Endothelial cell of umbilical vein (primary cell): ENCODE data around the gene NDUFB10. TPM values are rescaled to one million over a fixed set of nuclear protein-coding genes. Genes with fewer than 3 reads are reported as not detected.

ENCODE experiments used
- BruUV-seq: library from RNA; stranded (reverse); fragments of 400-500 nt; replicated peaks from 2 replicates; lab custom pipeline; 2021; lab: Mats Ljungman, UMichigan
- CTCF ChIA-PET: fragments of 300-600, 350-600 bp; sonication (Branson Sonifier 250); formaldehyde crosslinking; loops from one replicate; lab custom pipeline; 2021; ENCODE audit warnings: antibody characterized with exemption, inconsistent platforms; lab: Charles Lee
- POLR2A ChIA-PET: fragments of 300-600, 350-600 bp; sonication (Branson Sonifier 250); formaldehyde crosslinking; loops from one replicate; lab custom pipeline; 2021; ENCODE audit warnings: antibody characterized with exemption, inconsistent platforms; lab: Charles Lee
- DNase-seq: peaks from one replicate; pipeline ENCODE4 v3.0.0-alpha.2; 2011; ENCODE audit warnings: low read depth, low spot score
- FAIRE-seq: peaks from 2 replicates; lab custom pipeline; 2011; peaks lifted over from hg19 to GRCh38; lab: Jason Lieb, UNC
- H2AFZ ChIP-seq: 2 replicates; pipeline ENCODE4 v1.6.0; 2012; ENCODE audit warnings: low read depth, low read length, control low read depth, inconsistent platforms
- H3K27ac ChIP-seq: 2 replicates; pipeline ENCODE4 v1.5.1; 2011; ENCODE audit warnings: low read depth, mild to moderate bottlenecking, control low read depth, low read length, moderate library complexity; ENCODE audit not compliant: insufficient read depth
- H3K27me3 ChIP-seq, 2 experiments: 2 replicates each; pipeline versions ENCODE4 v1.6.0 to v1.6.1; 2011; ENCODE audit warnings: low read length in 2 of 2, mixed read lengths in 1 of 2; ENCODE audit not compliant: control insufficient read depth in 2 of 2, insufficient read depth in 2 of 2
- H3K36me3 ChIP-seq, 2 experiments: 2 replicates in 1 of 2; 3 replicates in 1 of 2; pipeline ENCODE4 v1.5.1; 2011; ENCODE audit warnings: low read length in 2 of 2, mild to moderate bottlenecking in 1 of 2, moderate library complexity in 1 of 2; ENCODE audit not compliant: control insufficient read depth in 2 of 2, insufficient read depth in 2 of 2; ENCODE audit errors: extremely low read depth in 1 of 2
- H3K4me1 ChIP-seq: 3 replicates; pipeline ENCODE4 v1.5.1; 2011; ENCODE audit warnings: mild to moderate bottlenecking, low read length; ENCODE audit not compliant: control insufficient read depth, insufficient read depth; ENCODE audit errors: extremely low read depth
- H3K4me2 ChIP-seq: 2 replicates; pipeline ENCODE4 v1.6.1; 2011; ENCODE audit warnings: low read length, control low read depth, mixed read lengths; ENCODE audit not compliant: insufficient read depth
- H3K4me3 ChIP-seq, 3 experiments: fragments of 200-600 bp in 1 of 3; sonication (generic), shearing (Covaris generic) in 1 of 3; replicated peaks in 1 of 3; 2 replicates each; pipeline ENCODE4 v1.5.1; 2011 to 2016; ENCODE audit warnings: control low read depth in 3 of 3, low read length in 3 of 3, mild to moderate bottlenecking in 2 of 3, inconsistent platforms in 1 of 3, low read depth in 1 of 3, moderate library complexity in 1 of 3; ENCODE audit not compliant: insufficient read depth in 1 of 3
- H3K79me2 ChIP-seq: 2 replicates; pipeline ENCODE4 v1.6.0; 2012; ENCODE audit warnings: low read length, inconsistent platforms; ENCODE audit not compliant: control insufficient read depth, insufficient read depth
- H3K9ac ChIP-seq: replicated peaks from 2 replicates; pipeline ENCODE3; 2011; ENCODE audit warnings: low read length, control low read depth; ENCODE audit not compliant: insufficient read depth; ENCODE audit errors: extremely low read depth
- H3K9me1 ChIP-seq: replicated peaks from 3 replicates; pipeline ENCODE4 v1.6.0; 2011; ENCODE audit warnings: mild to moderate bottlenecking, low read length; ENCODE audit not compliant: control insufficient read depth, insufficient read depth; ENCODE audit errors: extremely low read depth
- H3K9me3 ChIP-seq: replicated peaks from 2 replicates; pipeline ENCODE4 v1.5.1; 2012; ENCODE audit warnings: low read length, inconsistent platforms; ENCODE audit not compliant: control insufficient read depth, insufficient read depth
- H4K20me1 ChIP-seq: replicated peaks from 2 replicates; pipeline ENCODE3; 2011; ENCODE audit warnings: mild to moderate bottlenecking, low read length; ENCODE audit not compliant: control insufficient read depth, insufficient read depth; ENCODE audit errors: extremely low read depth
- CTCF ChIP-seq, 2 donors: IDR thresholded peaks; 1 replicate in 1 of 2; 2 replicates in 1 of 2; pipeline ENCODE4 v1.5.1; 2011; ENCODE audit warnings: low read length in 2 of 2, mild to moderate bottlenecking in 2 of 2, moderate library complexity in 2 of 2, control low read depth in 1 of 2, inconsistent platforms in 1 of 2, low read depth in 1 of 2; ENCODE audit not compliant: insufficient read depth in 1 of 2; ENCODE audit errors: extremely low read depth in 1 of 2
- EZH2 ChIP-seq: IDR thresholded peaks from 2 replicates; pipeline ENCODE4 v1.6.1; 2012; ENCODE audit warnings: borderline replicate concordance, low read depth, mild to moderate bottlenecking, moderate library complexity, low read length, inconsistent platforms; ENCODE audit not compliant: severe bottlenecking
- FOS ChIP-seq: IDR thresholded peaks from 2 replicates; pipeline ENCODE4 v1.6.1; 2011; ENCODE audit warnings: mild to moderate bottlenecking, low read length, moderate library complexity, borderline replicate concordance; ENCODE audit not compliant: insufficient read depth
- GATA2 ChIP-seq: IDR thresholded peaks from 2 replicates; pipeline ENCODE4 v1.7.0; 2011; ENCODE audit warnings: low read depth, mild to moderate bottlenecking, moderate library complexity, mixed read lengths, low read length; ENCODE audit not compliant: insufficient read length, insufficient read depth
- JUN ChIP-seq: IDR thresholded peaks from 2 replicates; pipeline ENCODE4 v1.6.1; 2011; ENCODE audit warnings: borderline replicate concordance, low read depth; ENCODE audit not compliant: insufficient read length, insufficient read depth
- MAX ChIP-seq: IDR thresholded peaks from 2 replicates; pipeline ENCODE4 v1.6.1; 2011; ENCODE audit not compliant: insufficient read depth, insufficient read length
- MYC ChIP-seq: IDR thresholded peaks from one replicate; pipeline ENCODE4 v1.6.1; 2011; ENCODE audit warnings: mild to moderate bottlenecking, low read depth, low read length
- POLR2A ChIP-seq: IDR thresholded peaks from 2 replicates; pipeline ENCODE4 v1.6.1; 2012; ENCODE audit warnings: low read depth, mild to moderate bottlenecking, control low read depth, low read length
- POLR2AphosphoS5 ChIP-seq: IDR thresholded peaks from 2 replicates; pipeline ENCODE4 v1.6.1; 2012; ENCODE audit warnings: low read depth, mild to moderate bottlenecking, control low read depth, low read length, moderate library complexity; ENCODE audit not compliant: insufficient read depth
- dilution Hi-C: fragments of 300-500 bp; cut with MboI; formaldehyde crosslinking; loops from one replicate; pipeline ENCODE4 v1.15.0; 2019; ENCODE audit warnings: low sequenced_read_pairs; ENCODE audit not compliant: extremely low pct_ligation_motif_present
- intact Hi-C: fragments of 100-400 bp; cut with micrococcal nuclease; formaldehyde crosslinking; loops from one replicate; pipeline ENCODE4 v1.10.0; 2022
- polyA plus RNA-seq, 4 experiments: library from polyadenylated mRNA; depleted of rRNA in 3 of 4; stranded (reverse) in 3 of 4; unstranded in 1 of 4; fragments of >200 nt; gene quantifications; 2 replicates each; pipeline versions ENCODE4 v1.2.1 to v1.2.3, GENCODE V29; 2011 to 2012; ENCODE audit warnings: missing spikeins in 1 of 4
- total RNA-seq: library from RNA; stranded (reverse); gene quantifications from 2 replicates; pipeline ENCODE4 v1.2.3, GENCODE V29; 2021

The NDUFB10 gene
- total and polyA plus RNA-seq, 2 donors (not counting 3 experiments of a cell fraction or from before 2014, with no cell fraction given) = 124 to 167 TPM

- no peak for DNase-seq
- no peaks in the 10 kb centered on the region for H3K9me1 ChIP-seq
- peak overlapping the region; percentile 51 to 75 (median 71) for H3K4me3 ChIP-seq
- POLR2A ChIA-PET = no interaction called here
- no peaks in the 10 kb centered on the region for H3K9me3 ChIP-seq
- CTCF ChIA-PET = interaction anchor here (1.2 to 5.0 kb wide), 5 partner anchors 19 to 156 kb away, joined by 3 to 21 read pairs (median 6); no protein-coding TSS in a partner anchor
- dilution Hi-C loops (no loop called here), intact Hi-C loops (loop anchor here (1.0 kb wide), 1 partner anchor 13 kb away; no protein-coding TSS in a partner anchor)
- peaks cover 15% of the 10 kb centered on the region for H3K4me1 ChIP-seq
- BruUV-seq = TSS peak; percentile 21
- peak; percentile 35 for FAIRE-seq
- H3K9ac ChIP-seq = peak overlapping the region; percentile 69
- H3K27ac ChIP-seq = no peak overlapping the region
- H2AFZ ChIP-seq = peak overlapping the region; percentile 10
- H3K4me2 ChIP-seq = peak overlapping the region; percentile 67
- H3K36me3 ChIP-seq = peaks cover 0 to 7% of the 10 kb centered on the region in 2 experiments
- peaks cover 42 to 44% of the 10 kb centered on the region in 2 experiments for H3K27me3 ChIP-seq
- peaks cover 5% of the 10 kb centered on the region for H3K79me2 ChIP-seq
- TF ChIP-seq POLR2AphosphoS5 (no peak), JUN (no peak), MYC (no peak)
- no peaks in the 10 kb centered on the region for H4K20me1 ChIP-seq
These were observed 25.2 kb downstream of the NDUFB10 start for GRCh38 chr16:1984347-1985225.

- H3K4me2 ChIP-seq = peak overlapping the region; percentile 67
- no peaks in the 10 kb centered on the region for H3K9me1 ChIP-seq
- H3K79me2 ChIP-seq = peaks cover 5% of the 10 kb centered on the region
- no peak overlapping the region for H2AFZ ChIP-seq
- no peaks in the 10 kb centered on the region for H4K20me1 ChIP-seq
- TF ChIP-seq JUN (no peak), POLR2AphosphoS5 (no peak), GATA2 (no peak), CTCF (IDR thresholded peaks at IDR 0.05; ENCODE audit: extremely low read depth in 1 of 2, insufficient read depth in 1 of 2, low read depth in 1 of 2, low read length in 2 of 2) (no peak), FOS (no peak), EZH2 (no peak), MAX (no peak), MYC (no peak), POLR2A (no peak)
- no TSS peak for BruUV-seq
- peaks cover 36 to 38% of the 10 kb centered on the region in 2 experiments for H3K27me3 ChIP-seq
- POLR2A ChIA-PET = no interaction called here
- no peaks in the 10 kb centered on the region for H3K9me3 ChIP-seq
- no peak overlapping the region for H3K9ac ChIP-seq
- H3K4me3 ChIP-seq = no peak overlapping the region
- no peak for FAIRE-seq
- H3K4me1 ChIP-seq = peaks cover 18% of the 10 kb centered on the region
- DNase-seq = no peak
- peaks cover 0 to 7% of the 10 kb centered on the region in 2 experiments for H3K36me3 ChIP-seq
- H3K27ac ChIP-seq = no peak overlapping the region
- CTCF ChIA-PET = interaction anchor here (1.6 to 2.2 kb wide), 2 partner anchors 18 to 155 kb away, joined by 6 to 9 read pairs; no protein-coding TSS in a partner anchor
- intact Hi-C loops (no loop called here), dilution Hi-C loops (no loop called here)
These were observed 26.3 kb downstream of the NDUFB10 start for GRCh38 chr16:1985466-1986150.
